EL (cell line): ENCODE measurements around the gene ARSA.
"Not testable (repeated sequence)": the region's sequence is repeated elsewhere in the genome, so short reads cannot be mapped to it uniquely, and the experiment has no call there.

Experiments used
- DNase-seq: peaks from one replicate; pipeline ENCODE4 v3.0.0-alpha.2; 2016

ARSA gene

GRCh38 chr22:50620593-50621355, 7.2 kb downstream of the ARSA start:
- no peak for DNase-seq

GRCh38 chr22:50614296-50614695, 13.7 kb downstream of the ARSA start:
- not testable (repeated sequence) for DNase-seq

- no peak for DNase-seq
Observed at GRCh38 chr22:50613291-50613981, 14.5 kb downstream of the ARSA start.

GRCh38 chr22:50612528-50613221, 15.3 kb downstream of the ARSA start:
- DNase-seq = no peak

DNA sequence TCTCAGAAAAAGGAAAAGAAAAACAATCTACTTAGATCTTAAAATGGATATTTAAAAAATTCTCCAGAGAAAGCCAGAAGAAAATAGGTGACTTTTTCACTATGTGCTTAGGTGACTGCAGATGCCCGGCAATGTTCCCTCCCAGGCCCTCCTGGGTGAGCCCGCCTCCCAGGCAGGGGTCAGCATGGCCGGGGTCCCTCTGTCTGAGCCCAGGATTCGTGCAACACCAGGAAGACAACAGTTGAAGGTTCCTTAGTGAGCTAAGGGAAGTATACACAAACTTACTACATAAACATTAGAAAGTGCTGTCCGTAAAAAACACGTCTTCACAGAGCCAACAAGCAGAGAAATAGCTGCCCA, 15.8 kb downstream of the ARSA start:
- no peak for DNase-seq

DNA sequence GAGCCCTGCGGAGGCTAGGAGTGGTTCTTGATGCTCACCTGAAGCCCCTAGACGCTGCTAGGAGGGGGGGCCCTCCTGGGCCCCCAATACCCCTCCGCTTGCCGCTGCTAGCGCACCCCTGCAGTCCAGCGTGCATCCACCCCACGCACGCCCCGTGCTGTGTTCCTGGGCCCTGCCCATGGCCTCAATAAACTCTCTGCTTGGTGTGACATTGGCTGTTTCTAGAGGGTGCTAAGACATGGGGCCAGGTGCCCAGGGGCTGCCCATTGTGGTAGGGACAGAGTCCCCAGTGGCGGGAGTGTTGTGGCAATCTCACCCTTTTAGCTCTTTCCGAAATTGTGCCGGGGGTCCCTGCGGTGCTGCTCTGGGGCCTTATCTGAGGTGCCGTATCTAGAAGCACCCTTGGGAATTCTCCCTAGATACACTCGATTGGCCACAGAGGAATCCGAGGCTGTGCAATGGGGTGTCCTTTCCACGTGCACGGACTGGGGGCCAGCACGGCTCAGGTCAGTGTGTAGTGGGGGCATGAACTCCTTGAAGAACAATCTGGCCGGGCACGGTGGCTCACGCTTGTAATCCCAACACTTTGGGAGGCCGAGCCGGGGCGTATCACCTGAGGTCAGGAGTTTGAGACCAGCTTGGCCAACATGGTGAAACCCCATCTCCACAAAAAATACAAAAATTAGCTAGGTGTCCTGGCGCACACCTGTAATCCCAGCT, 16.5 kb downstream of the ARSA start:
- DNase-seq = no peak

- no peak for DNase-seq
Observed at GRCh38 chr22:50610581-50610980, 17.4 kb downstream of the ARSA start.

- no peak for DNase-seq
Observed at GRCh38 chr22:50610041-50610451, 17.9 kb downstream of the ARSA start.

- DNase-seq = no peak
Observed at GRCh38 chr22:50609599-50609998, 18.4 kb downstream of the ARSA start.

DNA sequence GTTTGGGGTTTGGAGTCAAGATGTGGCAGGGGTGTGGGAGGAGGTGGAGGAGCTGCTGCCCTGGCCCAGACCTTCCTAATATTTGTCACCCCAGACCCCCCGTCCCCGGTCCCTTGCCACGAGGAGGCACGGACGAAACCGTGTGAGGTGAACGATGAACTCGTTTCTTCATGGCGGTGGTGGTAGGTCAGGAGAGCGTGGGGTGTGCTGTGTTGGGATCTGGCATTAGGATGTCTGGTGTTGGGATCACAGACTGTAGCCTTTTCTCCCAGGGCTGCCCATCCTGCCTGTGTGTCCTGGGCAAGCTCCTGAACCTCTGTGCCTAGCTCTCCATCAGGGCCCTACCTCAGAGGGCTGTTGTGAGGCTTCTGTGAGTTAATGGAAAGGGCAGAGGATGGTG, 19.0 kb downstream of the ARSA start:
- no peak for DNase-seq

DNA sequence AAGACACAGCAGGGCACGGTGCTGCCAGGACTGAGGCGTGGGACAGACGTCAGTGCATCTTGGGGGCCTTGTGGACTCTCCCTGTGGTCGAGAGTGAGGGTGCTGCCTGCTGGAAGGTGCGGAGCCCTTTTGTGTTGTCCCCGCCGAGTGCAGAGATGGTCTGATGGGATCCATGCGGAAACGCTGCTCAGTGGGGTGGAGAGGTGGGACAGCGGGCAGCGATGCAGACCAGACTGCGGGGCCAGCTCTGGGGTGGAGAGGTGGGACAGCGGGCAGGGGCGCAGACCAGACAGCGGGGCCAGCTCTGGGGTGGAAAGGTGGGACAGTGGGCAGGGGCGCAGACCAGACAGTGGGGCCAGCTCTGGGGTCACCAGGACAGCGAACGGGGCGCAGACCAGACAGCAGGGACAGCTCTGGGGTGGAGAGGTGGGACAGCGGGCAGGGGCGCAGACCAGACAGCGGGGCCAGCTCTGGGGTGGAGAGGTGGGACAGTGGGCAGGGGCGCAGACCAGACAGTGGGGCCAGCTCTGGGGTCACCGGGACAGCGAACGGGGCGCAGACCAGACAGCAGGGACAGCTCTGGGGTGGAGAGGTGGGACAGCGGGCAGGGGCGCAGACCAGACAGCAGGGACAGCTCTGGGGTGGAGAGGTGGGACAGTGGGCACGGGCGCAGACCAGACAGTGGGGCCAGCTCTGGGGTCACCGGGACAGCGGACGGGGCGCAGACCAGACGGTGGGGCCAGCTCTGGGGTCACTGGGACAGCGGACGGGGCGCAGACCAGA, 19.7 kb downstream of the ARSA start:
- DNase-seq = not testable (repeated sequence)

DNA sequence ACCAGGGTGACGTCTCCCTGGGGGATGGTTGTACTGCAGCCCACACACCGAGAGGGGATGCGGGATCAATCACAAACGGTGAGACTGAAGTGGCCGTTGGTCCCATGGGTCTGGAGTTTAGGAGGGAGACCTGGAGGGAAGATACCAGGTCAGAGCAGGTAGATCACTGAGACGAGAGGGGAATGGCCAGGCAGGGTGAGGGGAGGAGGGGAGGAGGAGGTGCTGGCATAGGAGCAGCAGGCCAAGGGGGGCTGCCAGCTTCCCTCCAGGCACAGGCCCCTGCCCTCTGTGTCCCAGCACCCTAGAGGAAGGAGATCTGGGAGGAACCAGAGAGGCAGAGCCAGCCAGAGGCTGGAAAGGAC, 20.3 kb downstream of the ARSA start:
- no peak for DNase-seq

DNA sequence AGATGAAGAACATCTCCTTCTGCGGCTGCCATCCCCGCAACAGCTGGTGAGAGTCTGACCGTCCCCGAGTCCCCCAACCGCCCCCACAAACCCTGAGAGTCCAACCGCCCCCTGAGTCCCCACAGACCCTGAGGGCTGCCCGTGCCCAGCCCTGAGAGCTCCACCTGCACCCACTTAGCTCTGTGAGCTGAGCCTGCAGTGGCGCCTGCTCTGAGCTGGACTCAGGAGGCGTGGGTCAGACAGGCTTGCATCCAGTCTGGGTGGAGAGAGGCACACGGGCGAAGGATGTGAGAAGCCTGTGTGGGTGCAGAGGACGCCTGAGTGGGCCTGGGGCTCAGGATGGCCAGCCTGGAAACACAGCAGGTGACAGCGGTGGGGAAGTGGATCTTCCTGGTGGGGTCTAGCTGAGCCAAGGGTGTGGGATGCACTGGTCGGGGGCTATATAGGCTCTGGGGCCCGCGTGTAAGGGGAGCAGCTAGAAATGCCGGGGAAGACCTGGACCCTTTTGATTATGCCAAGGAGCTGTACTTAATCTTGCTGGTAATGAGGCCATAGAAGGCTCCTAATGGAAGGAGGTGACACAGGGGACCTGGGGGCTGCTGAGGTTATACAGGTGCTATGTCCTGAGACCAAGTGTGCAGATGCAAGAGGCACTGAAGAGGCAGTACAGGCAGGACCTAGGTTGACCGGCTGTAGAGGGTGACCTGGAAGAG, 20.9 kb downstream of the ARSA start:
- no peak for DNase-seq

DNA sequence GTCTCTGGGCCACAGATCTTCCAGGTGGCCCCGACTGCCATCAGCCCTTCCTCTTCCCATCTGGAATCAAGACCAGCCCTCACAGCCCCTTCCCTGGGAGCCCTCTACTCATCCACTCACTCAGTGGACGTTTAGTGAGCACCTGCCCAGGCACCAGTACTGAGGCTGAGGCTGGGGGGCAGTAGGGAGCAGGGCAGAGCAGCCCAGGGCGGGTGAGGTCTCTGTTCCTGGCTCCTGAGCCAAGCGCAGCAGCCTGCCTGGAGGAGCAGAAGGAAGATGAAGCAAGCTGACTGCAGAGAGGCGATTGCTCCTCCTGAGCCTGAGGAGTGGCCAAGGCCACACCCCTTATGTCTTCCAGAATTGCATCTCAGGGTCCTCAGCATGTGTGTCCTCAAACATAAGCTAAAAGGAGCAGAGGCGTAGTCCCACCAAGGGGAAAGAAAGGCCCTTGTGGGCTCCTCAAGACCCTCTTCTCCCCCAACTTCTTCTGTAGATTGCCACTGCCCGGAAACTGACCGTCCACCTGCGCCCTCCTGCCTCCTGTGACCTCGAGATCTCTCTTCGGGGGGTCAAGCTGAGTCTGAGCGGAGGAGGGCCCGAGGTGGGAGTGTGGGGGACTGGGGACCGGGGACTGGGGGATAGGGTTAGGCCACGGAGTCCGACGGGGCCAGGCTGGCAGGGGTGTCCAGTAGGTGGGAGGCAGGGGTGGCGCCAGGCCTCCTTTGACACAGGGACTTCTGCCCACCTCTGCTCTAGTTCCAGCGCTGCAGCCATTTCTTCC, 21.6 kb downstream of the ARSA start:
- DNase-seq = no peak

GRCh38 chr22:50605613-50606074, 22.3 kb downstream of the ARSA start:
- no peak for DNase-seq

DNA sequence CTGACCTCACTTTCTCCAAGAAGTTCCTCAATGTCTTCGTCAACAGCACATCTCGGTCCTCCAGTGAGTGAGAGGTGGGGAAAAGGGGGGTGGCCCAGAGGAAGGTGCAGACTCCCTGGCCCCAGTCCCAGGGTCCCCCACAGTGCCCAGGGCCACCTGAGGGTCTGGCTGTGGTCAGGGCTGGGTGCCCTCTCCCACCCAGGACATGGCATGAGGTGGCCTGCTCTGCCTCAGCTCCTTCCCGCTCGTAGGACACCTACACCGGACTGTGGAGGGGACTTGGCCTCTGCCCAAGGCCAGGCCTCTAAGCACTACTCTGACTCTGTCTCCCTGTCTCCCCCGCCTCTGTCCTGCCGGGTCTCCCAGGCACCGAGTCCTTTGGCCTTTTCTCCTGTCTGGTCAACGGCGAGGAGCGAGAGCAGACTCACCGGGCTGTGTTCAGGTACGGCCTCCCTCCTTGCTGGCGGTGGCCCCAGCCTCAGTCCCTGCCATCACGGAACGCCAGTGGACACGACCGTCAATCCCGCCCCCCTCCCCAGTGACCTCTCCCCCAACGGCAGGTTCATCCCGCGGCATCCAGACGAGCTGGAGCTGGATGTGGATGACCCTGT, 22.8 kb downstream of the ARSA start:
- DNase-seq = no peak

GRCh38 chr22:50604256-50605001, 23.5 kb downstream of the ARSA start:
- no peak for DNase-seq

- no peak for DNase-seq
Observed at GRCh38 chr22:50603511-50604255, 24.3 kb downstream of the ARSA start.

GRCh38 chr22:50602338-50602700, 25.6 kb downstream of the ARSA start:
- DNase-seq = no peak
